K562 (cell line): ENCODE results near the gene SDHAF4. TPM values are rescaled to one million over a fixed set of nuclear protein-coding genes. Genes with fewer than 3 reads are reported as not detected.

ENCODE experiments used
- EHMT2 ChIP-seq: fragments of 450-650 bp; IDR thresholded peaks from 2 replicates; pipeline ENCODE4 v1.6.1; 2018; ENCODE audit warnings: antibody characterized with exemption
- KLF13 ChIP-seq: fragments of 450-650 bp; IDR thresholded peaks from 2 replicates; pipeline ENCODE4 v1.6.1; 2016; ENCODE audit warnings: missing genetic modification characterization, low read depth, mild to moderate bottlenecking, missing compliant biosample characterization, moderate library complexity, borderline replicate concordance
- KLF16 ChIP-seq: IDR thresholded peaks from 2 replicates; pipeline ENCODE4 v1.6.1; 2016; ENCODE audit warnings: antibody characterized with exemption
- ZNF318 ChIP-seq, 2 experiments: fragments of 450-650 bp; IDR thresholded peaks; 2 replicates each; pipeline ENCODE4 v1.6.1; 2016; ENCODE audit warnings: mild to moderate bottlenecking in 2 of 2, borderline replicate concordance in 1 of 2, low read depth in 1 of 2, moderate library complexity in 1 of 2
- polyA plus RNA-seq, 8 experiments: library from polyadenylated mRNA; depleted of rRNA in 4 of 8; stranded (reverse) in 5 of 8; unstranded in 3 of 8; fragments of >200 nt; fragmentation: Nextera tagmentation in 2 of 8; fragmentation: Illumina TruSeq in 1 of 8; extraction: Ambion mirVana in 2 of 8; extraction: Trizol in 1 of 8; gene quantifications; 2 replicates each; pipeline versions ENCODE4 v1.2.1 to v1.2.3, GENCODE V29; 2011 to 2014; ENCODE audit warnings: inconsistent platforms in 1 of 8, missing spikeins in 1 of 8
- total RNA-seq, 7 experiments: library from RNA; depleted of rRNA in 6 of 7; stranded (reverse); fragments of >200 nt in 6 of 7; fragmentation: Illumina TruSeq in 2 of 7; extraction: Trizol in 2 of 7; gene quantifications; 2 replicates each; pipeline versions ENCODE4 v1.2.1 to v1.2.3, GENCODE V29; 2011 to 2021; ENCODE audit warnings: low replicate concordance in 1 of 7
- TF ChIP-seq, protein P1 (sequence below): fragments of 250-450 bp; sonication (Bioruptor Pico); IDR thresholded peaks from 2 replicates; pipeline ENCODE4 v1.5.0; 2021

Gene SDHAF4
- total and polyA plus RNA-seq, 9 of the 15 experiments (the other 6 are each of a cell fraction or from before 2014, with no cell fraction given): 3.5 to 12.0 (median 6.2) TPM

- TF ChIP-seq, protein P1, sequence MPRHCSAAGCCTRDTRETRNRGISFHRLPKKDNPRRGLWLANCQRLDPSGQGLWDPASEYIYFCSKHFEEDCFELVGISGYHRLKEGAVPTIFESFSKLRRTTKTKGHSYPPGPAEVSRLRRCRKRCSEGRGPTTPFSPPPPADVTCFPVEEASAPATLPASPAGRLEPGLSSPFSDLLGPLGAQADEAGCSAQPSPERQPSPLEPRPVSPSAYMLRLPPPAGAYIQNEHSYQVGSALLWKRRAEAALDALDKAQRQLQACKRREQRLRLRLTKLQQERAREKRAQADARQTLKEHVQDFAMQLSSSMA (CRISPR knock-in tag): no peak
- TF ChIP-seq KLF16: no peak
- TF ChIP-seq ZNF318 (IDR thresholded peaks at IDR 0.05; ENCODE audit: borderline replicate concordance in 1 of 2, low read depth in 1 of 2): no peak
- TF ChIP-seq KLF13 (tag): no peak
- TF ChIP-seq EHMT2: no peak
- TF ChIP-seq, all 486 proteins: peak for 0
Measured at GRCh38 chr6:70622461-70622860, 55.7 kb downstream of the SDHAF4 start (continued).
